ENCODE results near the gene SEC61A1.
A peak's percentile ranks its signal among the peaks of the same experiment; 100 is the strongest.

The SEC61A1 gene

GRCh38 chr3:128056258-128056657, 4.0 kb downstream of the SEC61A1 start:
- DNase-seq: no peak

GRCh38 chr3:128060473-128061381, 8.5 kb downstream of the SEC61A1 start:
- DNase-seq: no peak

- peak in 6 of 58 donors; percentile 15 to 39 (median 19) for DNase-seq
These were observed 10.0 kb downstream of the SEC61A1 start for GRCh38 chr3:128062033-128062745.

- peak in 1 of 58 donors; percentile 10 for DNase-seq
These were observed 11.6 kb downstream of the SEC61A1 start for GRCh38 chr3:128063865-128064264.

GRCh38 chr3:128064962-128065361, 12.7 kb downstream of the SEC61A1 start:
- no peak for DNase-seq

- DNase-seq: no peak
These were observed 13.9 kb downstream of the SEC61A1 start for GRCh38 chr3:128066114-128066513.

- DNase-seq: no peak
These were observed 14.4 kb downstream of the SEC61A1 start for GRCh38 chr3:128066676-128067075.

GRCh38 chr3:128067489-128067888, 15.3 kb downstream of the SEC61A1 start:
- no peak for DNase-seq

GRCh38 chr3:128068156-128068620, 16.0 kb downstream of the SEC61A1 start:
- no peak for DNase-seq

GRCh38 chr3:128069271-128069670, 17.0 kb downstream of the SEC61A1 start:
- no peak for DNase-seq

- no peak for DNase-seq
These were observed 18.8 kb downstream of the SEC61A1 start for GRCh38 chr3:128070898-128071591.

GRCh38 chr3:128071771-128072453, 19.7 kb downstream of the SEC61A1 start:
- no peak for DNase-seq

GRCh38 chr3:128072454-128073184, 20.4 kb downstream of the SEC61A1 start:
- no peak for DNase-seq

- no peak for DNase-seq
These were observed 21.0 kb downstream of the SEC61A1 start for GRCh38 chr3:128073185-128073725.

GRCh38 chr3:128073807-128074206, 21.6 kb downstream of the SEC61A1 start:
- no peak for DNase-seq

- no peak for DNase-seq
These were observed 22.7 kb downstream of the SEC61A1 start for GRCh38 chr3:128074851-128075521.

- DNase-seq: peak in 57 of 58 donors; percentile 49 to 93 (median 82)
These were observed 23.6 kb downstream of the SEC61A1 start for GRCh38 chr3:128075522-128076482.
